Kidney epithelial cell (primary cell): ENCODE data around the gene DCTN1. TPM values are rescaled to one million over a fixed set of nuclear protein-coding genes. Genes with fewer than 3 reads are reported as not detected.
A peak's percentile ranks its signal among the peaks of the same experiment; 100 is the strongest.

ENCODE experiments used
- DNase-seq: peaks from one replicate; pipeline ENCODE4 v3.0.0-alpha.2; 2010; ENCODE audit warnings: low read depth
- H3K27me3 ChIP-seq: 2 replicates; pipeline ENCODE4 v1.6.0; 2011; ENCODE audit warnings: low read length; ENCODE audit not compliant: control insufficient read depth, insufficient read depth
- H3K36me3 ChIP-seq: 2 replicates; pipeline ENCODE4 v1.5.1; 2011; ENCODE audit warnings: low read length; ENCODE audit not compliant: control insufficient read depth, insufficient read depth
- H3K4me3 ChIP-seq: 2 replicates; pipeline ENCODE4 v1.5.1; 2011; ENCODE audit warnings: low read depth, mild to moderate bottlenecking, control low read depth, low read length
- total RNA-seq: library from RNA; depleted of rRNA; stranded (reverse); fragments of >200 nt; gene quantifications from 2 replicates; pipeline ENCODE4 v1.2.3, GENCODE V29; 2015
- TF ChIP-seq, protein P1 (sequence below): IDR thresholded peaks from 2 replicates; pipeline ENCODE4 v1.5.1; 2011; ENCODE audit warnings: mild to moderate bottlenecking, moderate library complexity, low read length, control low read depth, inconsistent platforms; ENCODE audit not compliant: insufficient read depth, poor library complexity, severe bottlenecking

DCTN1 gene
- total RNA-seq, 1 donor from 2014 or later = 129 TPM

DNA sequence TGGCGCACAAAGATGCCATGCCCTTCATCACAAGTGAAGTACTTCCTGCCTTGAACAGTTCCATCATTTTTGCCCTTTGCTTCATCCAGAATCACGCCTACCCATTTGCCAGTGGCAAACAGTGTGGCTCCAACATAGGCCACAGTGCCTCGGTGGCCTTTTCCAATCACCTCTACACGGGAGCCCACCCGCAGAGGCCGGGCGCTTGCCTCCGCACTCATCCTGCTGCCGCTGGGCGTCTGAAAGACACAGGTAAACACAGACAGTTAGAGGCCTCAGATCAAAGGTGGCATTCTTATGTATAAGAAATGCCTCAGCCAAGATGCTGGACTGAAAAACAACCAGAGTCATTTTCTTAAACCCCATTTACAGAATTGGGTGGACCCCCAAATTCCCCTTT lies 2.1 kb downstream of the DCTN1 start:
- TF ChIP-seq, protein P1, sequence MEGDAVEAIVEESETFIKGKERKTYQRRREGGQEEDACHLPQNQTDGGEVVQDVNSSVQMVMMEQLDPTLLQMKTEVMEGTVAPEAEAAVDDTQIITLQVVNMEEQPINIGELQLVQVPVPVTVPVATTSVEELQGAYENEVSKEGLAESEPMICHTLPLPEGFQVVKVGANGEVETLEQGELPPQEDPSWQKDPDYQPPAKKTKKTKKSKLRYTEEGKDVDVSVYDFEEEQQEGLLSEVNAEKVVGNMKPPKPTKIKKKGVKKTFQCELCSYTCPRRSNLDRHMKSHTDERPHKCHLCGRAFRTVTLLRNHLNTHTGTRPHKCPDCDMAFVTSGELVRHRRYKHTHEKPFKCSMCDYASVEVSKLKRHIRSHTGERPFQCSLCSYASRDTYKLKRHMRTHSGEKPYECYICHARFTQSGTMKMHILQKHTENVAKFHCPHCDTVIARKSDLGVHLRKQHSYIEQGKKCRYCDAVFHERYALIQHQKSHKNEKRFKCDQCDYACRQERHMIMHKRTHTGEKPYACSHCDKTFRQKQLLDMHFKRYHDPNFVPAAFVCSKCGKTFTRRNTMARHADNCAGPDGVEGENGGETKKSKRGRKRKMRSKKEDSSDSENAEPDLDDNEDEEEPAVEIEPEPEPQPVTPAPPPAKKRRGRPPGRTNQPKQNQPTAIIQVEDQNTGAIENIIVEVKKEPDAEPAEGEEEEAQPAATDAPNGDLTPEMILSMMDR = no peak
- no peak for DNase-seq
- H3K36me3 ChIP-seq = peaks cover 3% of the 10 kb centered on the region
- no peaks in the 10 kb centered on the region for H3K27me3 ChIP-seq
- no peak overlapping the region for H3K4me3 ChIP-seq

DNA sequence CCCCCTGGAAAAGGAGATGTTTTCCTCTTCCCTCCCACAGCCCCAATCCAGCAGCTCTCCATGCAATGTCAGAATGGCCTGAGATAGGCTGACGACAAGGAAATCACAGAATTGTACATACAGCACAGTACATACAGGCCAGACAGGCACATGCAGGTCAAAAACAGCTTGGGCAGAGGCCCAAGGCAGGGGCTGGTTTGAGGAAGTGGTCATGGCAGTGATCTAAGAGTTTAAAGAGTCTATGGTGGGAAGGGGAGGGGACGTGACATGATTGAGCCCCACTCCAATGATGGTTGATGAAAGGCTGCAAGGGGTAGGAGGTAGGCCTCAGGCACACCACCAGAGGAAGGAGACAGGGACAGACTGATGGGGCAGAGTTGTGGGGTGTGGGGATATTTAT lies 4.3 kb downstream of the DCTN1 start:
- Histone ChIP-seq H3K36me3 (peaks cover 3% of the 10 kb centered on the region), H3K27me3 (no peaks in the 10 kb centered on the region), H3K4me3 (no peak overlapping the region)
- DNase-seq = no peak
- TF ChIP-seq, protein P1 = no peak

DNA sequence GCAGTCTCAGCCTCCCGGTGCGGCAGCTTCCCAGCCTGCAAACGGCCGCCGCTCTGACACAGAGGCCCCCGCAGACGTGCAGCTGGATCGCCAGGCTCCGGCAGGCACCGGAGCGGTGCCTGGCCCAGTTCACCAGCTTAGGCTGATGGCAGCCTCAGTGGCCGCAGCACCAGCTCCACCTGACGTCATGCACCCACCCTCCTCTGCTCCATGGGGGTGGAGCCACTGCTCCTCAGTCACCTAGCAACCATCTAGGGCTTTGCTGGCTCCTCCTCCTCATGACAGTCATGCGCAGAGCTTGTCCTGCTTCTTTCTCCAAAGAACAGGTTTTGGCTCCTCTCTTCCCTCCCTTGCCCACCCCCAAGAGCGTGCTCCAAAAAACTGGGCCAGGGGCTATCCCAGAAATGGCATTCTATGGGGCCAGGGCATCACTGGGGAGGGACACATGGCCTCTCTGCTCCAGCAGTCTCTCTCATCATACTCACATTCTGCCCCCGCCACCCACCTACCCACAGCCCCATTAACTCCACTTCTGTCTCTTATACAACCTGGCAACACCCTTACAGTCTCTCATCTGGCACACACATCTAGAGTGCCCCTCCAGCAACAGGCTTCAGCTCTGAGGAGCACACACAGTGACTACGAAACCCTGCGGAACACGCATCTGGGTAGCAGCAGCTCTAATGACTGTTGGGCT lies 5.5 kb downstream of the DCTN1 start:
- Histone ChIP-seq H3K36me3 (peaks cover 4% of the 10 kb centered on the region), H3K4me3 (peak overlapping the region; percentile 46), H3K27me3 (no peaks in the 10 kb centered on the region)
- TF ChIP-seq, protein P1 = no peak
- DNase-seq = peak; percentile 65

DNA sequence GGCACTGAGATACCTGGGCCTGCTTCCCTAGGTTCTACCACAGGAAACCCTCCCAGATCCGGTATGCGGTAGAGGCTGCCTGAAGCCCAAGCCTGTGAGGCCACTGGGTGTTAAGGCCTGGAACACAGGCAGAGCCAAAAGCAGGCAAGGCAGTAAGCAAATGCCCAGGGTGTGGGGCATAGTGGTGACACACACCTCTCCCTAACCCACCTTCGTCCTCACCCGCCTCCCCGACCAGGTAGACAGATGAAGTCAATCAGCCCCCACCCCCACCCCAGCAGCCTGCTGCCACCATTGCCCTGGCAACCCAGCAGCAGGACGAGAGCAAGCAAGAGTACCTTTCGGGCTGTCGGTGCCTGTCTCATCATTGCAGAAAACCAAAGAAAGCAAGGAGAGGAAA lies 6.1 kb downstream of the DCTN1 start:
- Histone ChIP-seq H3K27me3 (no peaks in the 10 kb centered on the region), H3K36me3 (peaks cover 6% of the 10 kb centered on the region), H3K4me3 (peak overlapping the region; percentile 46)
- DNase-seq = no peak
- TF ChIP-seq, protein P1 = no peak

DNA sequence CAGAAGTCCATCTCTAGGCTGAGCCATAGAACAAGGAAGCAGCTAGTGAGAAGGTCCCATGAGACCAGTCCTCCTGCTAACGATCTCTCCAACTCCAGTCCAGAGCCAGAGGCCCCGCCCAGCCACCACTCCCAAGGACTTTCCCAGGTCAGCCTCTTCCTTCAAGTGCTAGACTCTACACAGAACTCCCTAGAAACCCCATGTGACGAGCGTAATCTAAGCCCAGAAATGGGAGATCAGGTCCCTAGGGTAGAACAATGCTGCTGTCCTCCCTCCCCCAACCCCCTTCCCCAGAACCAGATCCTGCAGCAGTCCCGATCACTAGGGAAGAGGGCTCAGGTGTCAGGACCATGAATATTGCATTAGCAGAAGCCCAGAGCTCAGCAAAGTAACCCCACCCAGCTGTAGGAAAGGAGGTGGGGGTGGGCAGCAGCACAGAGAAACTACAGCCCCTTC lies 6.9 kb downstream of the DCTN1 start:
- Histone ChIP-seq H3K27me3 (no peaks in the 10 kb centered on the region), H3K36me3 (peaks cover 6% of the 10 kb centered on the region), H3K4me3 (no peak overlapping the region)
- DNase-seq = no peak
- TF ChIP-seq, protein P1 = no peak

DNA sequence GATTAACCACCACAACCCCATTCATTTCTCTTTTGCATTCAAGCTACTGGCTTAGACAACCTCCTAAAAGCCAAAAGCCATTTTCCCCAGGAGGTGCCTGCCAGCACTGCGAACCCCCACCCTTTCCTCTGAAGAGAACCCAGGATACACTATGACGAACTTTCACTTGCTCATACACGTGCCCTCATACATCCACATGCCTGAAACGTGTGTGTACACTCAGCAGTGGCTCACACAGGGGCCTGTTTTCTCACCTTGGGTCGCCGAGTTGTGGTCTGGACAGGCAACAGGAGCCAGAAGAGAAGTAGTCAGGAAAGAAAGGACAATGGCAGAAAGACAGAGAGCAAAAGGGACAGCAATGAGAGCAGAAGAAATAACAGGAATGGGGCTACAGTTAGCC lies 7.4 kb downstream of the DCTN1 start:
- TF ChIP-seq, protein P1 = no peak
- Histone ChIP-seq H3K27me3 (no peaks in the 10 kb centered on the region), H3K4me3 (no peak overlapping the region), H3K36me3 (peaks cover 6% of the 10 kb centered on the region)
- DNase-seq = no peak
